Muscle of leg (tissue), 11 donors: ENCODE results near the gene TNS1. TPM values are rescaled to one million over a fixed set of nuclear protein-coding genes. Genes with fewer than 3 reads are reported as not detected.

Source experiments
- DNase-seq: peaks from one replicate; pipeline ENCODE4 v3.0.0; 2013
- H3K27ac ChIP-seq: one replicate; pipeline ENCODE4 v1.5.1; 2013; ENCODE audit warnings: mild to moderate bottlenecking, low read length, control low read depth
- H3K27me3 ChIP-seq: one replicate; pipeline ENCODE4 v1.6.1; 2013; ENCODE audit warnings: low read length; ENCODE audit not compliant: control insufficient read depth, insufficient read depth
- H3K36me3 ChIP-seq: one replicate; pipeline ENCODE4 v1.6.1; 2013; ENCODE audit warnings: low read length; ENCODE audit not compliant: control insufficient read depth, insufficient read depth
- H3K4me1 ChIP-seq: one replicate; pipeline ENCODE4 v1.6.1; 2013; ENCODE audit warnings: low read length; ENCODE audit not compliant: control insufficient read depth, insufficient read depth
- H3K4me3 ChIP-seq: one replicate; pipeline ENCODE4 v1.5.1; 2013; ENCODE audit warnings: low read length, control low read depth
- H3K9me3 ChIP-seq: replicated peaks from 2 replicates; pipeline ENCODE4 v1.6.1; 2013; ENCODE audit warnings: low read depth, low read length; ENCODE audit not compliant: control insufficient read depth
- WGBS: methylation state at CpG from one replicate; pipeline ENCODE4 v1.1.5; 2013; ENCODE audit warnings: missing lambda C conversion rate; ENCODE audit not compliant: insufficient coverage; 5-methylcytosine and 5-hydroxymethylcytosine counted together
- polyA plus RNA-seq, 8 donors: library from polyadenylated mRNA; unstranded; fragments of 120-200 nt; gene quantifications; one replicate each; pipeline versions ENCODE4 v1.2.1 to v1.2.3, GENCODE V29; 2013; ENCODE audit warnings: inconsistent platforms in 1 of 8, low replicate concordance in 1 of 8; ENCODE audit not compliant: insufficient read length in 8 of 8, insufficient read depth in 1 of 8
- total RNA-seq: library from RNA; stranded (reverse); fragments of 120-200 nt; gene quantifications from one replicate; pipeline ENCODE4 v1.2.4, GENCODE V29; 2013

TNS1 gene
- total and polyA plus RNA-seq, 9 donors = 68.1 to 129 (median 114) TPM

GRCh38 chr2:217751192-217751591, 251.6 kb downstream of the TNS1 start:
- peaks cover 55% of the 10 kb centered on the region for H3K4me1 ChIP-seq
- H3K27ac ChIP-seq = no peak overlapping the region
- H3K9me3 ChIP-seq = no peaks in the 10 kb centered on the region
- H3K36me3 ChIP-seq = no peaks in the 10 kb centered on the region
- no peak for DNase-seq
- H3K27me3 ChIP-seq = no peaks in the 10 kb centered on the region
- 92% methylated on average over 6 of the region's 7 CpGs for WGBS
- no peak overlapping the region for H3K4me3 ChIP-seq

Other genes starting within 250 kb of the TNS1 start
- 0.27 TPM for gene RUFY4, start 66.3 kb upstream of the TNS1 start, total RNA-seq
- gene RUFY4, start 66.3 kb upstream of the TNS1 start, polyA plus RNA-seq = under 1 TPM in 6 of 8 donors, not detected in 2; 0.14 to 0.28 (median 0.21) TPM
- 0.04 TPM for gene CXCR2, start 123.0 kb upstream of the TNS1 start, total RNA-seq
- under 1 TPM; 0.12 to 0.83 (median 0.30) TPM for gene CXCR2, start 123.0 kb upstream of the TNS1 start, polyA plus RNA-seq
- gene CXCR1, start 164.0 kb upstream of the TNS1 start, total RNA-seq = not detected
- gene CXCR1, start 164.0 kb upstream of the TNS1 start, polyA plus RNA-seq = under 1 TPM in 4 of 8 donors, not detected in 4; 0.06 to 0.30 (median 0.11) TPM
- 206 TPM for gene ARPC2, start 214.2 kb upstream of the TNS1 start, total RNA-seq
- gene ARPC2, start 214.2 kb upstream of the TNS1 start, polyA plus RNA-seq = 100 to 1,000 TPM; 220 to 261 (median 237) TPM